ENCODE results near the gene AMIGO3. TPM values are rescaled to one million over a fixed set of nuclear protein-coding genes. Genes with fewer than 3 reads are reported as not detected.

Gene AMIGO3
- total and polyA plus RNA-seq, 9 donors = 0.22 to 2.0 (median 0.34) TPM; not detected in 4

DNA sequence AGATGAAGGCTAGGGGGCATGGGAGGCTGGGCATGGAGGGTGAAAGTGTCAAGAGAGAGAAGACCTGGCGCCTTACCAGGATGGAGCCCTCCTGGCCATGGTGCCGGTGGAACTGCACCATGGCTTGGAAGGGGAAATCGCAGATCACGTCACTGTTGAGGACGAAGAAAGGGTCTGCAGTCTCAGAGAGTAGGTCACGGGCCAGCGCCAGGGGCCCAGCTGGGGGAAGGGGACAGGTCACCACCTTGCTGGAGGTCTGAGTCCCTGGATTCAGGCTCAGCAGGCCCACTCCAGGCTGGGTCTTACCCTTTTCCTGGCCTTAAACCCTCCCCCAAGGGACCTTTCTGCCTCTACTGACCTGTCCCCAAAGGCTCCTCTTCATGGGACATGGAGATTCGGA is 3.4 kb upstream of the AMIGO3 start:
- peak in 2 of 5 donors; percentile 39 to 47 for DNase-seq
- Histone ChIP-seq H3K27me3 (no peaks in the 10 kb centered on the region), H3K9me3 (no peaks in the 10 kb centered on the region), H3K27ac (peak overlapping the region in 1 of 2 donors; percentile 87), H3K4me3 (peak overlapping the region; percentile 96), H3K4me1 (ENCODE audit: insufficient read depth) (peaks cover 14% of the 10 kb centered on the region), H3K36me3 (no peaks in the 10 kb centered on the region)
- 53 to 62% (median 56%) methylated on average over 8 of the region's 8 CpGs for WGBS, 3 donors
- no peak for TF ChIP-seq POLR2A (IDR thresholded peaks at IDR 0.05)
- no peak for TF ChIP-seq EP300 (IDR thresholded peaks at IDR 0.05)
- TF ChIP-seq, protein P1, sequence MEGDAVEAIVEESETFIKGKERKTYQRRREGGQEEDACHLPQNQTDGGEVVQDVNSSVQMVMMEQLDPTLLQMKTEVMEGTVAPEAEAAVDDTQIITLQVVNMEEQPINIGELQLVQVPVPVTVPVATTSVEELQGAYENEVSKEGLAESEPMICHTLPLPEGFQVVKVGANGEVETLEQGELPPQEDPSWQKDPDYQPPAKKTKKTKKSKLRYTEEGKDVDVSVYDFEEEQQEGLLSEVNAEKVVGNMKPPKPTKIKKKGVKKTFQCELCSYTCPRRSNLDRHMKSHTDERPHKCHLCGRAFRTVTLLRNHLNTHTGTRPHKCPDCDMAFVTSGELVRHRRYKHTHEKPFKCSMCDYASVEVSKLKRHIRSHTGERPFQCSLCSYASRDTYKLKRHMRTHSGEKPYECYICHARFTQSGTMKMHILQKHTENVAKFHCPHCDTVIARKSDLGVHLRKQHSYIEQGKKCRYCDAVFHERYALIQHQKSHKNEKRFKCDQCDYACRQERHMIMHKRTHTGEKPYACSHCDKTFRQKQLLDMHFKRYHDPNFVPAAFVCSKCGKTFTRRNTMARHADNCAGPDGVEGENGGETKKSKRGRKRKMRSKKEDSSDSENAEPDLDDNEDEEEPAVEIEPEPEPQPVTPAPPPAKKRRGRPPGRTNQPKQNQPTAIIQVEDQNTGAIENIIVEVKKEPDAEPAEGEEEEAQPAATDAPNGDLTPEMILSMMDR (IDR thresholded peaks at IDR 0.05) = no peak
- intact Hi-C loops (cut with DNase I) = loop anchor here in 2 of 4 donors (2.0 to 5.0 kb wide), 2 partner anchors 64 kb away; partner anchors contain the start of gene IP6K1 (in 2 of the 2)

DNA sequence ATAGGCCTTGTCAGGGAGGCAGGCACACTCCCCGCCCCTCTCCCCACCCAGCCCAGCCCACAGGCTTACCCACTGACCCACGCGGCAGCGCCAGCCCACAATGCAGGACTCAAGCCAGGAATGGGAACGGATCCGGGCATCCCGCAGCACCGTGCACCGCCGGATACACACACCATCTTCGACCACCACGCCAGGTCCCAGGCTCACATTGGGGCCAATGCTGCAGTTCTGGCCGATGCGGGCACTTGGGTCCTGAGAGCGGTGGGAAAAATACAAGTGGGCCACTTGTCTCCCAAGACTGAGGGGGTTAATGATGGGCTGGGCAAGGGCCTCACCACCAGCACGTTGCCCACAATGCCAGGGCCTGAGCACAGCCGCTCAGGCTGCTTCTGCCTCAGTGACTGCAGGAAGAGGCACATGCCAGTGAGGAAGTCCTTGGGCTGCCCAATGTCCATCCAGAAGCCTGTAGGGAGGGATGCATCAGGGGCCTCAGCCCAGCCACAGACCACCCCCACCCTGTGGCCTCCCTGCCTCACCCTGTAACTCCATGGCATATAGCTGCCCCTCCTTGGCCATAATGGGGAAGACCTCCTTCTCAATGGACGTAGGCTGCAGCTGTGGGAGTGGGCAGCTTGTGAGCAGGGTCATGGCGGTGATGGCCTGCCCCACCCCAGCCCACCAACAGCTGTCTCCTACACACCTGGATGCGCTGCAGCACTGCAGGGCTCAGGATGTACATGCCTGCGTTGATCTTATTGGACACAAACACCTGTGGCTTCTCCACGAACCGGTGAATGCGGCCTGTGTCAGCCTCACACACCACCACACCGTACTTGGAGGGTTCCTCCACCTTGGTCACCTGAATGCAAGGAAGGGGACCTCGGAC is 2.7 kb upstream of the AMIGO3 start:
- DNase-seq = peak in 3 of 5 donors; percentile 27 to 48 (median 40)
- intact Hi-C loops (cut with DNase I) = loop anchor here in 2 of 4 donors (2.0 to 5.0 kb wide), 2 partner anchors 65 kb away; partner anchors contain the start of gene IP6K1 (in 2 of the 2)
- WGBS, 3 donors = 72 to 78% (median 77%) methylated on average over 26 of the region's 26 CpGs
- Histone ChIP-seq H3K27me3 (no peaks in the 10 kb centered on the region), H3K36me3 (no peaks in the 10 kb centered on the region), H3K27ac (no peak overlapping the region), H3K4me3 (no peak overlapping the region), H3K4me1 (ENCODE audit: insufficient read depth) (peaks cover 14% of the 10 kb centered on the region), H3K9me3 (no peaks in the 10 kb centered on the region)
- TF ChIP-seq, protein P1 (IDR thresholded peaks at IDR 0.05) = no peak
- TF ChIP-seq POLR2A (IDR thresholded peaks at IDR 0.05) (no peak), EP300 (IDR thresholded peaks at IDR 0.05) (no peak)

DNA sequence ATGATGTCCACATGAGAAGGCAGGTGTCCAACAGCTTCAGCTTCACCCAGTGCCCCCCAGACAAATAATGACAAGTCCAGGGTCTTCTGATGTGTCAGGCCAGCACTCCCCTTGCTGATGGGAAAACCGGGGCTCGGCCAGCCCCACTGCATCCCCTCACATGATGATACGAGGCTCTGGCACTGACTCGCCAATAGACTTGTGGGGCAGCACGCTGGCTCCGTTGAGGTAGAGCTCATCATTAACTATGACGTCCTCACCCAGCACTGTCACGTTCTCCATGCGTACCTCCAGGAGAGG is 2.1 kb upstream of the AMIGO3 start:
- no peaks in the 10 kb centered on the region for H3K9me3 ChIP-seq
- WGBS, 3 donors = 63 to 70% (median 65%) methylated on average over 8 to 9 of the region's 9 CpGs
- DNase-seq = peak in 1 of 5 donors; percentile 18
- no peaks in the 10 kb centered on the region for H3K36me3 ChIP-seq
- no peak overlapping the region for H3K4me3 ChIP-seq
- peaks cover 14% of the 10 kb centered on the region for H3K4me1 ChIP-seq (ENCODE audit: insufficient read depth)
- H3K27me3 ChIP-seq = no peaks in the 10 kb centered on the region
- intact Hi-C loops (cut with DNase I) = loop anchor here in 1 of 4 donors (5.0 kb wide), 1 partner anchor 66 kb away; the partner anchor contains the start of gene IP6K1
- TF ChIP-seq, protein P1 (IDR thresholded peaks at IDR 0.05) = no peak
- no peak for TF ChIP-seq EP300 (IDR thresholded peaks at IDR 0.05)
- no peak for TF ChIP-seq POLR2A (IDR thresholded peaks at IDR 0.05)
- H3K27ac ChIP-seq = no peak overlapping the region

DNA sequence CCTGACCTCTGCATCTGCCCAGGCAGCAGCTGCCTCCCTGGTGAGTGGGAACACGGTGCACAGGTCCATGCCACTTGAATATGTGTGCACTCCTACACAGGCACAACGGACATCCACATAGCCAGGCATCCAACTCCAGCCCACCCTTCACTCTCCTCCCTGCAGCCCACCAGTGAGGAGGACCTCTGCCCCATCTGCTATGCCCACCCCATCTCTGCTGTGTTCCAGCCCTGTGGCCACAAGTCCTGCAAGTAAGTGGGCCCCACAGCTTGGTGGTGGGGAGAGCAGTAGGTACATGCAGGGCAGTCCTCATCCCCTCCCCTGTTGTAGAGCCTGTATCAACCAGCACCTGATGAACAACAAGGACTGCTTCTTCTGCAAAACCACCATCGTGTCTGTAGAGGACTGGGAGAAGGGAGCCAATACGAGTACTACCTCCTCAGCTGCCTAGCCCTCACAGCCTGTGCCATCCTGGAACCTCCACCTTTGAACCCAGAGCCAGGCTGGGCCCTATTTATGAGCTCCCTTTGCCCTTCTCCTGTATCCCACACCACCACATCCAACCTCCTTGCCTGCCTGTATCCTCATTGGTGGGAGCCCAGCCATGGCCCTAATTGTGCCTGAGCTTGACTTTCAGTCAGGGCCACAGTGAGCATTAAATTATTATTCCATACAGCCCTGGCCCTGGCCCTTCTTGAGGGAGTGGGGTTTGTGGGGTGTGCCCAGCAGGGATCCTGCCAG is 1.5 kb upstream of the AMIGO3 start:
- no peak overlapping the region for H3K27ac ChIP-seq
- intact Hi-C loops (cut with DNase I) = loop anchor here in 1 of 4 donors (5.0 kb wide), 1 partner anchor 66 kb away; the partner anchor contains the start of gene IP6K1
- TF ChIP-seq, protein P1 (IDR thresholded peaks at IDR 0.05) = no peak
- no peak for TF ChIP-seq EP300 (IDR thresholded peaks at IDR 0.05)
- no peak for TF ChIP-seq POLR2A (IDR thresholded peaks at IDR 0.05)

More for the DNA sequence above, 1.5 kb upstream of the AMIGO3 start:
- H3K27me3 ChIP-seq = no peaks in the 10 kb centered on the region
- no peaks in the 10 kb centered on the region for H3K9me3 ChIP-seq
- peaks cover 14% of the 10 kb centered on the region for H3K4me1 ChIP-seq (ENCODE audit: insufficient read depth)
- no peaks in the 10 kb centered on the region for H3K36me3 ChIP-seq
- no peak overlapping the region for H3K4me3 ChIP-seq
- DNase-seq = peak in 2 of 5 donors; percentile 17 to 40
- WGBS, 3 donors = 46 to 56% (median 53%) methylated on average over 4 of the region's 4 CpGs
